IPS-15b (cell line): ENCODE measurements around the gene GART.

ENCODE experiments used
- H3K27me3 ChIP-seq: one replicate; pipeline ENCODE4 v1.6.1; 2013; ENCODE audit warnings: low read length; ENCODE audit not compliant: control insufficient read depth, insufficient read depth
- H3K36me3 ChIP-seq: one replicate; pipeline ENCODE4 v1.6.1; 2013; ENCODE audit warnings: low read length; ENCODE audit not compliant: control insufficient read depth, insufficient read depth
- H3K4me1 ChIP-seq: one replicate; pipeline ENCODE4 v1.6.1; 2013; ENCODE audit warnings: mild to moderate bottlenecking, low read length; ENCODE audit not compliant: control insufficient read depth, insufficient read depth
- H3K4me3 ChIP-seq: one replicate; pipeline ENCODE4 v1.5.1; 2013; ENCODE audit warnings: low read depth, low read length
- H3K9ac ChIP-seq: one replicate; pipeline ENCODE4 v1.6.1; 2013; ENCODE audit warnings: low read depth, mild to moderate bottlenecking, low read length
- H3K9me3 ChIP-seq: one replicate; pipeline ENCODE4 v1.6.1; 2013; ENCODE audit warnings: mild to moderate bottlenecking, low read length; ENCODE audit not compliant: control insufficient read depth, insufficient read depth

The GART gene

DNA sequence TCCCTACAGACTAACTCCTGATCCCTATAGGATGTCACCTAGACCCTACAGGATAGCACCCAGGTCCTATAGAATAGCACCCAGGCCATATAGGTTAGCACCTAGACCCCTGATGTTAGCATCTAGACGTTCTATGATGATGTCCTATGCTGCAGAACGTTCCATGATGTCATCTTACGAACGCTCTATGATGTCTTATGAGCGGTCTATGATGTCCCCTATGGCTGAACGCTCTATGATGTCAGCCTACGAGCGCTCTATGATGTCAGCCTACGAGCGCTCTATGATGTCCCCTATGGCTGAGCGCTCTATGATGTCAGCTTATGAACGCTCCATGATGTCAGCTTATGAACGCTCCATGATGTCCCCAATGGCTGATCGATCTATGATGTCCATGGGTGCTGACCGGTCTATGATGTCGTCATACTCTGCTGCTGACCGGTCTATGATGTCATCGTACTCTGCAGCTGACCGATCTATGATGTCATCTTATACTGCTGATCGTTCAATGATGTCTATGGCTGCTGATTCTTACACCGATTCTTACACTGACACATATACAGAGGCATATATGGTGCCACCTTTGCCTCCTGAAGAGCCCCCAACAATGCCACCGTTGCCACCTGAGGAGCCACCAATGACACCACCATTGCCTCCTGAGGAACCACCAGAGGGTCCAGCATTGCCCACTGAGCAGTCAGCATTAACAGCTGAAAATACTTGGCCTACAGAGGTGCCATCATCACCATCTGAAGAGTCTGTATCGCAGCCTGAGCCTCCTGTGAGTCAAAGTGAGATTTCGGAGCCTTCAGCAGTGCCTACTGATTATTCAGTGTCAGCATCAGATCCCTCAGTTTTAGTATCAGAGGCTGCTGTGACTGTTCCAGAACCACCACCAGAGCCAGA lies 10.4 kb upstream of the GART start:
- Histone ChIP-seq H3K4me1 (peaks cover 2% of the 10 kb centered on the region), H3K4me3 (no peak overlapping the region), H3K9me3 (no peaks in the 10 kb centered on the region), H3K9ac (no peak overlapping the region), H3K27me3 (no peaks in the 10 kb centered on the region), H3K36me3 (peaks cover 55% of the 10 kb centered on the region)

DNA sequence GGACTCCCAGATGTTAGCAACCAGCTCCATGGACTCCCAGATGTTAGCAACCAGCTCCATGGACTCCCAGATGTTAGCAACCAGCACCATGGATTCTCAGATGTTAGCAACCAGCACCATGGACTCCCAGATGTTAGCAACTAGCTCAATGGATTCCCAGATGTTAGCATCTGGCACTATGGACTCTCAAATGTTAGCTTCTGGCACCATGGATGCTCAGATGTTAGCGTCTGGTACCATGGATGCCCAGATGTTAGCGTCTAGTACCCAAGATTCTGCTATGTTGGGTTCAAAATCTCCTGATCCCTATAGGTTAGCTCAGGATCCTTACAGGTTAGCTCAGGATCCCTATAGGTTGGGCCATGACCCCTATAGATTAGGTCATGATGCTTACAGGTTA lies 9.7 kb upstream of the GART start:
- Histone ChIP-seq H3K27me3 (no peaks in the 10 kb centered on the region), H3K9me3 (no peaks in the 10 kb centered on the region), H3K36me3 (peaks cover 59% of the 10 kb centered on the region), H3K4me3 (no peak overlapping the region), H3K4me1 (peaks cover 2% of the 10 kb centered on the region), H3K9ac (no peak overlapping the region)

DNA sequence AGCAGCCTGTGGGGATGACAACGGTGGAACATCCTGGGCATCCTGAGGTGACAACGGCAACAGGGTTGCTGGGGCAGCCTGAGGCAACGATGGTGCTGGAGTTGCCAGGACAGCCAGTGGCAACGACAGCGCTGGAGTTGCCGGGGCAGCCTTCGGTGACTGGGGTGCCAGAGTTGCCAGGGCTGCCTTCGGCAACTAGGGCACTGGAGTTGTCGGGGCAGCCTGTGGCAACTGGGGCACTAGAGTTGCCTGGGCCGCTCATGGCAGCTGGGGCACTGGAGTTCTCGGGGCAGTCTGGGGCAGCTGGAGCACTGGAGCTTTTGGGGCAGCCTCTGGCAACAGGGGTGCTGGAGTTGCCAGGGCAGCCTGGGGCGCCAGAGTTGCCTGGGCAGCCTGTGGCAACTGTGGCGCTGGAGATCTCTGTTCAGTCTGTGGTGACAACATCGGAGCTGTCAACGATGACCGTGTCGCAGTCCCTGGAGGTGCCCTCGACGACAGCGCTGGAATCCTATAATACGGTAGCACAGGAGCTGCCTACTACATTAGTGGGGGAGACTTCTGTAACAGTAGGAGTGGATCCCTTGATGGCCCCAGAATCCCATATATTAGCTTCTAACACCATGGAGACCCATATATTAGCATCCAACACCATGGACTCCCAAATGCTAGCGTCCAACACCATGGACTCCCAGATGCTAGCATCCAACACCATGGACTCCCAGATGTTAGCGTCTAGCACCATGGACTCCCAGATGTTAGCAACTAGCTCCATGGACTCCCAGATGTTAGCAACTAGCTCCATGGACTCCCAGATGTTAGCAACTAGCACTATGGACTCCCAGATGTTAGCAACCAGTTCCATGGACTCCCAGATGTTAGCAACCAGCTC lies 9.1 kb upstream of the GART start:
- Histone ChIP-seq H3K27me3 (no peaks in the 10 kb centered on the region), H3K9ac (no peak overlapping the region), H3K4me3 (no peak overlapping the region), H3K9me3 (no peaks in the 10 kb centered on the region), H3K36me3 (peaks cover 59% of the 10 kb centered on the region), H3K4me1 (peaks cover 2% of the 10 kb centered on the region)

DNA sequence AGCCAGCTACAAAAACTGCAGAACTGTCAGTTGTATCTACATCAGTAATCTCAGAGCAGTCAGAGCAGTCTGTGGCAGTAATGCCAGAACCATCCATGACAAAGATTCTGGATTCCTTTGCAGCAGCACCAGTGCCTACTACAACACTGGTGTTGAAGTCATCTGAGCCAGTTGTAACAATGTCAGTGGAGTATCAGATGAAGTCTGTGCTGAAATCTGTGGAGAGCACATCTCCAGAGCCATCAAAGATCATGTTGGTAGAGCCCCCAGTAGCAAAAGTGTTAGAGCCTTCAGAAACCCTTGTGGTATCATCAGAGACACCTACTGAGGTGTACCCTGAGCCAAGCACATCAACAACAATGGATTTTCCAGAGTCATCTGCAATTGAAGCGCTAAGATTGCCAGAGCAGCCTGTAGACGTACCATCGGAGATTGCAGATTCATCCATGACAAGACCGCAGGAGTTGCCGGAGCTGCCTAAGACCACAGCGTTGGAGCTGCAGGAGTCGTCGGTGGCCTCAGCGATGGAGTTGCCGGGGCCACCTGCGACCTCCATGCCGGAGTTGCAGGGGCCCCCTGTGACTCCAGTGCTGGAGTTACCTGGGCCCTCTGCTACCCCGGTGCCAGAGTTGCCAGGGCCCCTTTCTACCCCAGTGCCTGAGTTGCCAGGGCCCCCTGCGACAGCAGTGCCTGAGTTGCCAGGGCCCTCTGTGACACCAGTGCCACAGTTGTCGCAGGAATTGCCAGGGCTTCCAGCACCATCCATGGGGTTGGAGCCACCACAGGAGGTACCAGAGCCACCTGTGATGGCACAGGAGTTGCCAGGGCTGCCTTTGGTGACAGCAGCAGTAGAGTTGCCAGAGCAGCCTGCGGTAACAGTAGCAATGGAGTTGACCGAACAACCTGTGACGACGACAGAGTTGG lies 8.2 kb upstream of the GART start:
- H3K9me3 ChIP-seq: no peaks in the 10 kb centered on the region
- H3K4me1 ChIP-seq: peaks cover 2% of the 10 kb centered on the region
- no peak overlapping the region for H3K4me3 ChIP-seq
- no peaks in the 10 kb centered on the region for H3K27me3 ChIP-seq
- no peak overlapping the region for H3K9ac ChIP-seq
- peaks cover 59% of the 10 kb centered on the region for H3K36me3 ChIP-seq

DNA sequence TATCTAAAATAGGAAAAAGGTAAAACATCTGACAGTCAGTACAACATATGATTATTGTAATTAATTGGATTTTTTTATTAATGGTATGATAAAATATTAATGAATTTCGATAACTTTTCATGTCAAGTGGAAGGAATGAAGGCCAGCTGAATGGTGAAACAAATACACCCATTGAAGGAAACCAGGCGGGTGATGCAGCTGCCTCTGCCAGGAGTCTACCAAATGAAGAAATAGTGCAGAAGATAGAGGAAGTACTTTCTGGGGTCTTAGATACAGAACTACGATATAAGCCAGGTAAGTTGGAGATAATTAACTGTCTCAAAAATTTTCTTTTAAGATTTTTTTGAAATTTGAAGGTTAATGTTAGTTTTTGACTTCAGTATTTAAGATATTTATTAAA lies 4.2 kb upstream of the GART start:
- no peak overlapping the region for H3K9ac ChIP-seq
- H3K9me3 ChIP-seq: no peaks in the 10 kb centered on the region
- peaks cover 3% of the 10 kb centered on the region for H3K4me1 ChIP-seq
- H3K27me3 ChIP-seq: no peaks in the 10 kb centered on the region
- H3K36me3 ChIP-seq: peaks cover 28% of the 10 kb centered on the region
- H3K4me3 ChIP-seq: no peak overlapping the region

DNA sequence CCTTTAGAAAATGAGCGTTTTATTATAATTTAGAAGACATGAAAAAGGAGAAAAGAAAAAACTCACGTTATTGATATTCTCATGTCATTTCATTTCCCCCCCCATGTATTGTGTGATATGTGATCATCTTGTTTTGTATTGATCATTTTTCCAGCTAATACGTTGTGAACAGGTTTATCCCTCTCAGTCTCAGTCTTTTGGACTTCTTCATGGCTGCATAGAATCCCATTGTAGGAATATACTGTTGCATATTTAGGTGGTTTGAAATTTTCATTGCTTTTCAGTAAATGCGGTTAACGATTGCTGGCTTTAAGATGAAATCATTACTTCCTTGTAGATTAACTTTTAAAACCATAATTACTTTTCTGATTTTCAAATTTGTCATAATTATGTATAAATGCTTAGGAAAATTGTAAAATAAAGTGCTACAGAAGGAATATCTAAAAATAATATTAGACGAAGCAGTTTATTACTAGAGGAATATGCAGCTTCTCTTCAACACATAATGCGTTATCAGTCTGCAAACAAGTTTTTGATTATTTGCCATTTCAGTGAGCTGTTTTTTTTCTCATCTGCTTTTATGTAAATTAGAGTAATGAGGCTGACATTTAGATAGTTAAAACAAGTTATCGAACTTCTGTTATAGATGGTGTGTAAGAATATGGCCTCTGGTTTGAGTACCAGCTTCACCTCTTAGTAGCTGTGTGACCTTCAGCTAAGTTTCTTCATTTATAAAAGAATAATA lies 2.7 kb upstream of the GART start:
- peaks cover 13% of the 10 kb centered on the region for H3K36me3 ChIP-seq
- no peaks in the 10 kb centered on the region for H3K9me3 ChIP-seq
- H3K27me3 ChIP-seq: no peaks in the 10 kb centered on the region

DNA sequence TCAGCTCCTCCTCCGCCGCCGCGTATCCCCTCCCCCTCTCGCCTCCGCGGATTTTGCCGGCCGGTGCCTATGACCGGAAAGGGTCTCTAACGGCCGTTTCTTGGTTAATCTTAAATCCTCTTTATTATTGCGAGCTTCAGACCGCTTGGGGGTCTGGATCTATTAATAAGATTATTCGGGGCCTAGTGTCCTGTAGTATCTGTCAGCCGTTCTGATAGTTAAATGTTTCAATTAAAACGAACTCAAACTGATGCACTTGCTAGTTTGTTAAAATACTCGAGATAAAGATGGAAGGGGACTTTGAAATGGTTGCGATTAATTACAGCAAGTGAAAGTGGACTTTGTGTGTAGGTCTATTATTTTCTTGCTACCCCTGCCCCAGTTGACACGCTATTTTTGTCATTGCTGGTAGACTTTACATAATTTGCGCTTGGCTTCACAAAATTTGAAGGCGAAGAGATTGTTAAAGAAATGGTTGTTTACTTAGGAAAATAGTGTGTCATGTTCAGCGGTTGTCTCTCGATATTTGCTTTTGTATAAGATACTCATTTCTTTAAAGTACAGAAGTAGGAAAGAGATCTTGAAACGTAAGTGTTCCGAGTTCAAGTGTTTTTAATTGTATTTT lies 1.7 kb upstream of the GART start:
- H3K9me3 ChIP-seq: no peaks in the 10 kb centered on the region
- H3K36me3 ChIP-seq: peaks cover 14% of the 10 kb centered on the region
- peak overlapping the region; percentile 100 for H3K9ac ChIP-seq
- H3K4me1 ChIP-seq: peaks cover 8% of the 10 kb centered on the region
- H3K4me3 ChIP-seq: peak overlapping the region; percentile 98
- no peaks in the 10 kb centered on the region for H3K27me3 ChIP-seq

More for the DNA sequence above, 2.7 kb upstream of the GART start:
- H3K4me1 ChIP-seq: peaks cover 8% of the 10 kb centered on the region
- peak overlapping the region; percentile 100 for H3K9ac ChIP-seq
- H3K4me3 ChIP-seq: peak overlapping the region; percentile 98

DNA sequence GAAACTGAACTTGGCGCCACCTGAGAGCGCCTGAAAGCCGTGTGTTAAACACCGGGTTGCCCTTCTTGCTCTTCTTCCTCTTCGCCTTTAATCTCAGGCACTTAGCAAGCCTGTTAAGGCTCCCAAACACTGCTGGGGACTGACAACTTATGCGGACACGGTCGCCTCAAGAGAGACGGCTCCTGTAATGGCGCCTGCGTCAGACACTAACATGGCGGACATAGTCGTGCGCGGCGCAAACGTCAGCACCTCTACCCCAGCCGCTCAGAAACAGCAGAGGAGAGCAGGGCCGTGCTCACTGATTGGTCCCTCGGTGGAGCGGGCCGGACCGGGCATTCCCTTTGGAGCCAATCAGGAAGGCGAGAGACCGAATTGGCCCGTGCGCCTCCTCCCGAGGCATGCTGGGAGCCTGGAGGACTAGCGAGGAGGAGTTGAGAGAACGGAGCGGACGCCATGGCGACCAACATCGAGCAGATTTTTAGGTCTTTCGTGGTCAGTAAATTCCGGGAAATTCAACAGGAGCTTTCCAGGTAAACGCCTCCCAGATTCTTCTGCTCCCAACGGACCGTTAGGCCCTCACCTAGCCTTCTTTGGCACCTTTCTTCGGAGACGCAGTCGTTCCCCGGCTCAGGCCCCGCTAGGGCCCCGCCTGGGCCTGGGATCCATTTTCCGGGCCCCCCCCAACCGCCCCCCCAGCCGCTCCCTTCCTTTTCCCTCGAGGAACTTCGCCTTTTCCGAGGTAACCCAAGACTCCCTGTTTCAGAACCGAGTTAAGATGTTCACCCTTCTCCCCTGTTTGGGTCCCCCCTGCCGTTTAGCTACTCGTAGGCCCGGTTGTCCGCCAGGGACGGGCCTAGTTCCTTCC lies 955 bp upstream of the GART start, which contains the start of gene SON:
TSS of gene SON (plus strand) at position 399 of the 865 bp plus-strand sequence. CDS start at position 454, 55 bp downstream.
- Histone ChIP-seq H3K9me3 (no peaks in the 10 kb centered on the region), H3K27me3 (no peaks in the 10 kb centered on the region), H3K4me3 (peak within 1 kb of the TSS; percentile 98), H3K4me1 (peaks cover 8% of the 10 kb centered on the region), H3K36me3 (peaks cover 17% of the 10 kb centered on the region), H3K9ac (peak within 1 kb of the TSS; percentile 100)

DNA sequence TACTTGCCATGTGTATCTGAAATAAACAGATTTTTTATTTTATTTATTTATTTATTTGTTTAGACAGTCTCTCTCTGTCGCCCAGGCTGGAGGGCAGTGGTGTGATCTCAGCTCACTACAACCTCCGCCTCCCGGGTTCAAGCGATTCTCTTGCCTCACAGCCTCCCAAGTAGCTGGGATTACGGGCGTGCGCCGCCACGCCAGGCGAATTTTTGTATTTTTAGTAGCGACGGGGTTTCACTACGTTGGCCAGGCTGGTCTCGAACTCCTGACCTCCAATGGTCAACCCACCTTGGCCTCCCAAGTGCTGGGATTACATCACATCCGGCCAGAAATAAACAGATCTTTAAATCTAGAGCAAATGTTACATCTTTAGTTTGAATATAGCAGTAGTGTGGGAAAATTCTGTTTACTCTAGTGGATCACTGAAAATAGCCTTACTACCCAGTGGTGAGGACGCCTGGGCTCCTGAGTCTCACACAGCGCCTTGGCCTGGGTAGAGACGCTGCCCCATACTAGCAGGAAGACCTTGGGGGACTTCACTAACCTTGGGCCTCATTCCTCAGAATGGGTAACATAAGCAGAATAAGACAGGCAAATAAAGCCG lies 709 bp downstream of the GART start:
- Histone ChIP-seq H3K27me3 (no peaks in the 10 kb centered on the region), H3K36me3 (peaks cover 25% of the 10 kb centered on the region), H3K4me1 (peaks cover 8% of the 10 kb centered on the region), H3K9me3 (no peaks in the 10 kb centered on the region), H3K4me3 (peak overlapping the region; percentile 98), H3K9ac (peak overlapping the region; percentile 70)
